ENCODE data around the gene REC8.

REC8 gene

DNA sequence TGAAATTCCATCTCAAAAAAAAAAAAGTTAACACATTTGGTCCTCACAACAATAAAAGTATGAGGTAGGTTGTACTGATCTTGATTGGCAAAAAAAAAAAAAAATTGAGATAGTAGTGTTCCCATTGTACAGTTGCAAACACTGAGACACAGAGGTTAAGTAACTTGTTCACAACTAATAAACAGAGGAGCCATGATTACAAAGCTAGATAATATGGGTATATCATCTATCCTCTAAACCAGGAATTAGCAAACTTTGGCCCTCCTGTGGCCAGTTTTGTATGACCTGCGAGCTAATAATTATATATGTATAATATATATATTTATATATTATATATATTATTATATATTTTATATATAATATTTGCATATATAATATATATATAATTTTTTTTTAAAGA, 38.1 kb upstream of the REC8 start:
- TF ChIP-seq, protein P1, sequence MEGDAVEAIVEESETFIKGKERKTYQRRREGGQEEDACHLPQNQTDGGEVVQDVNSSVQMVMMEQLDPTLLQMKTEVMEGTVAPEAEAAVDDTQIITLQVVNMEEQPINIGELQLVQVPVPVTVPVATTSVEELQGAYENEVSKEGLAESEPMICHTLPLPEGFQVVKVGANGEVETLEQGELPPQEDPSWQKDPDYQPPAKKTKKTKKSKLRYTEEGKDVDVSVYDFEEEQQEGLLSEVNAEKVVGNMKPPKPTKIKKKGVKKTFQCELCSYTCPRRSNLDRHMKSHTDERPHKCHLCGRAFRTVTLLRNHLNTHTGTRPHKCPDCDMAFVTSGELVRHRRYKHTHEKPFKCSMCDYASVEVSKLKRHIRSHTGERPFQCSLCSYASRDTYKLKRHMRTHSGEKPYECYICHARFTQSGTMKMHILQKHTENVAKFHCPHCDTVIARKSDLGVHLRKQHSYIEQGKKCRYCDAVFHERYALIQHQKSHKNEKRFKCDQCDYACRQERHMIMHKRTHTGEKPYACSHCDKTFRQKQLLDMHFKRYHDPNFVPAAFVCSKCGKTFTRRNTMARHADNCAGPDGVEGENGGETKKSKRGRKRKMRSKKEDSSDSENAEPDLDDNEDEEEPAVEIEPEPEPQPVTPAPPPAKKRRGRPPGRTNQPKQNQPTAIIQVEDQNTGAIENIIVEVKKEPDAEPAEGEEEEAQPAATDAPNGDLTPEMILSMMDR (IDR thresholded peaks at IDR 0.05; ENCODE audit: low read depth, low read length, missing control alignments): no peak
- no peak for DNase-seq (ENCODE audit: low read depth)
- no peak overlapping the region for H3K4me3 ChIP-seq (ENCODE audit: low read depth, low read length)
- in situ Hi-C loops (cut with HindIII; ENCODE audit: low sequenced_read_pairs): no loop called here

GRCh38 chr14:24135584-24135833, 36.4 kb upstream of the REC8 start:
- TF ChIP-seq, protein P1 (IDR thresholded peaks at IDR 0.05; ENCODE audit: low read depth, low read length, missing control alignments): no peak
- no peak for DNase-seq (ENCODE audit: low read depth)
- in situ Hi-C loops (cut with HindIII; ENCODE audit: low sequenced_read_pairs): no loop called here
- peak overlapping the region; percentile 78 for H3K4me3 ChIP-seq (ENCODE audit: low read depth, low read length)

DNA sequence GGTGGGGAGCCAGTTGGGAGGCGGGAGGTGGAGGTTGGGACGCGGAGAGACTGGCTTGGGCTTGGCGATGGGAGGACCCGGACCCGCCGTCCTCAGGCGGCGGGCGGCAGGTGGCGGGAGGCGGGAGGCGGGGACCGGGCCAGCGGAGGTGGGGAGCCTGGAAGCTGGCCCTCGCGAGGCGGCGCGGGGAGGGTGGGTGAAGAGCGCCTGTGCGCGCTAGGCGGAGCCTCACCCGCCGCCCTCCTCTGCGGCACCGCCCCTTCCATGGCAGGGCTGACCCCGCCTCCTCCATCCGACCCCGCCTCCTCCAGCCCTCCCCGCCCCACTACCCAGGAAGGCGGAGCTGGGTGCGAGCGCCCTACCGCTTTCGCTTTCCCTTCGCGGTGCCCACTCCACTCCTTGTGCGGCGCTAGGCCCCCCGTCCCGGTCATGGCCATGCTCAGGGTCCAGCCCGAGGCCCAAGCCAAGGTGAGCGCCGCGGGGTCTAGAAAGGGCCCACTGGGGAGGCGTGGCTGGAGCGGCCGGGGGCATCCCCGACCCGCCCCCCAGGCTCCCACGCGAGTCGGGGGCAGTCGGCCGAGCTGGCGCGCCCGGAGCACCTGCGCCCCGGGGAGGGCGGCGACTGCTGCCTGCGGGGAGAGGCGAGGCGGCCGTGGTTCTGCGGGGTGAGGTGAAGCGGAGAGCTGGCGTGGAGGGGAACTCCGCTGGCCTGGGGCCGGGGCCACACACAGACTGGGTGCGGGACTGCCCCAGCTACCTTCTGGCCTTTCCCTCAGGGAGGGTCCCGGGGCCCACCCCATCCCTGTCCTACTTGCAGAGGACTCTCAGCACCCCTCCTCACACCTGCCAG, 35.8 kb upstream of the REC8 start, which contains the start of gene PSME1:
TSS of gene PSME1 (plus strand) at position 361 of the 850 bp plus-strand sequence. CDS start at position 430, 69 bp downstream.
- peak; percentile 55 for DNase-seq (ENCODE audit: low read depth)
- in situ Hi-C loops (cut with HindIII; ENCODE audit: low sequenced_read_pairs): no loop called here
- TF ChIP-seq, protein P1 (IDR thresholded peaks at IDR 0.05; ENCODE audit: low read depth, low read length, missing control alignments): no peak
- peak within 1 kb of the TSS; percentile 78 for H3K4me3 ChIP-seq (ENCODE audit: low read depth, low read length)

GRCh38 chr14:24136684-24137528, 35.0 kb upstream of the REC8 start:
- peak overlapping the region; percentile 78 for H3K4me3 ChIP-seq (ENCODE audit: low read depth, low read length)
- TF ChIP-seq, protein P1 (IDR thresholded peaks at IDR 0.05; ENCODE audit: low read depth, low read length, missing control alignments): no peak
- in situ Hi-C loops (cut with HindIII; ENCODE audit: low sequenced_read_pairs): no loop called here
- no peak for DNase-seq (ENCODE audit: low read depth)

- in situ Hi-C loops (cut with HindIII; ENCODE audit: low sequenced_read_pairs): no loop called here
- no peak for DNase-seq (ENCODE audit: low read depth)
- TF ChIP-seq, protein P1 (IDR thresholded peaks at IDR 0.05; ENCODE audit: low read depth, low read length, missing control alignments): no peak
- H3K4me3 ChIP-seq (ENCODE audit: low read depth, low read length): no peak overlapping the region
These were observed 34.1 kb upstream of the REC8 start for GRCh38 chr14:24137529-24138395.
